GM23338 (cell line): ENCODE results near the gene TMEM165. TPM values are rescaled to one million over a fixed set of nuclear protein-coding genes. Genes with fewer than 3 reads are reported as not detected.

Experiments
- ATAC-seq: fragments of 200-7000 bp; cut with Tn5 transposase; 3 replicates; pipeline ENCODE4 v1.9.1; 2020
- DNase-seq: peaks from one replicate; pipeline ENCODE4 v3.0.0-alpha.2; 2015; ENCODE audit warnings: low spot score
- H2AFZ ChIP-seq: fragments of 200-600 bp; sonication (generic); 2 replicates; pipeline ENCODE4 v1.8.0; 2016; ENCODE audit warnings: antibody characterized with exemption, mild to moderate bottlenecking, moderate library complexity
- H3F3A ChIP-seq: fragments of 200-600 bp; sonication (generic); replicated peaks from 2 replicates; pipeline ENCODE4 v1.8.0; 2017; ENCODE audit warnings: antibody characterized with exemption, mixed run types, low read depth
- H3K27ac ChIP-seq: fragments of 200-600 bp; sonication (generic); 2 replicates; pipeline ENCODE4 v1.6.1; 2016; ENCODE audit warnings: low read depth
- H3K27me3 ChIP-seq: fragments of 200-600 bp; sonication (generic); 2 replicates; pipeline ENCODE4 v1.8.0; 2016; ENCODE audit warnings: mild to moderate bottlenecking, mixed run types, moderate library complexity; ENCODE audit not compliant: insufficient read depth
- H3K36me3 ChIP-seq: fragments of 200-600 bp; sonication (generic); 2 replicates; pipeline ENCODE4 v1.8.0; 2016; ENCODE audit warnings: mild to moderate bottlenecking; ENCODE audit not compliant: insufficient read depth
- H3K4me1 ChIP-seq: fragments of 200-600 bp; sonication (generic); 2 replicates; pipeline ENCODE4 v1.8.0; 2016; ENCODE audit warnings: mild to moderate bottlenecking, moderate library complexity; ENCODE audit not compliant: insufficient read depth
- H3K4me2 ChIP-seq: fragments of 200-600 bp; sonication (generic); 2 replicates; pipeline ENCODE4 v1.7.1; 2017; ENCODE audit warnings: mixed run types
- H3K4me3 ChIP-seq: fragments of 200-600 bp; sonication (generic); 2 replicates; pipeline ENCODE4 v1.6.1; 2016; ENCODE audit warnings: mixed run types
- H3K79me2 ChIP-seq: fragments of 200-600 bp; sonication (generic); replicated peaks from 2 replicates; pipeline ENCODE4 v1.8.0; 2017; ENCODE audit warnings: mild to moderate bottlenecking; ENCODE audit not compliant: insufficient read depth
- H3K9me2 ChIP-seq: fragments of 200-600 bp; sonication (generic); 2 replicates; pipeline ENCODE4 v1.8.0; 2017; ENCODE audit not compliant: insufficient read depth
- H4K20me1 ChIP-seq: fragments of 200-600 bp; sonication (generic); replicated peaks from 2 replicates; pipeline ENCODE4 v1.8.0; 2017; ENCODE audit warnings: mild to moderate bottlenecking; ENCODE audit not compliant: insufficient read depth
- H3K27ac Mint-ChIP-seq: 2 replicates; pipeline ENCODE4 v1.8.0; 2020; ENCODE audit warnings: inconsistent platforms, mild to moderate bottlenecking, moderate library complexity, mixed read lengths
- H3K27me3 Mint-ChIP-seq: 3 replicates; pipeline ENCODE4 v1.8.0; 2022; ENCODE audit warnings: low read depth, mild to moderate bottlenecking, moderate library complexity, mixed read lengths, inconsistent platforms; ENCODE audit not compliant: insufficient read depth, poor library complexity
- H3K36me3 Mint-ChIP-seq: 3 replicates; pipeline ENCODE4 v1.8.0; 2021; ENCODE audit warnings: low read depth, mild to moderate bottlenecking, inconsistent platforms, moderate library complexity, mixed read lengths
- H3K4me1 Mint-ChIP-seq: 3 replicates; pipeline ENCODE4 v1.8.0; 2020; ENCODE audit warnings: mild to moderate bottlenecking, inconsistent platforms, mixed read lengths
- H3K4me3 Mint-ChIP-seq: 3 replicates; pipeline ENCODE4 v1.8.0; 2021; ENCODE audit warnings: moderate library complexity, mild to moderate bottlenecking, inconsistent platforms, mixed read lengths
- H3K9me3 Mint-ChIP-seq: 3 replicates; pipeline ENCODE4 v1.8.0; 2020; ENCODE audit warnings: moderate library complexity, mild to moderate bottlenecking, inconsistent platforms, mixed read lengths
- CREB1 ChIP-seq: fragments of 250-450 bp; sonication (Bioruptor Pico); IDR thresholded peaks from 2 replicates; pipeline ENCODE4 v1.5.0; 2020; ENCODE audit warnings: low read depth, mild to moderate bottlenecking, moderate library complexity
- EZH2 ChIP-seq: fragments of 200-600 bp; sonication (generic); IDR thresholded peaks from one replicate; pipeline ENCODE4 v1.8.0; 2017; ENCODE audit warnings: antibody characterized with exemption, mild to moderate bottlenecking, low read depth; ENCODE audit not compliant: unreplicated experiment
- NANOG ChIP-seq: IDR thresholded peaks from 2 replicates; pipeline ENCODE4 v1.6.1; 2016; ENCODE audit warnings: antibody characterized with exemption, borderline replicate concordance
- POLR2AphosphoS5 ChIP-seq: IDR thresholded peaks from 2 replicates; pipeline ENCODE4 v1.6.1; 2016; ENCODE audit warnings: antibody characterized with exemption, low read depth
- REST ChIP-seq: IDR thresholded peaks from one replicate; pipeline ENCODE4 v1.6.1; 2018; ENCODE audit warnings: antibody characterized with exemption; ENCODE audit not compliant: unreplicated experiment
- ZNF331 ChIP-seq: fragments of 250-450 bp; sonication (Bioruptor Pico); IDR thresholded peaks from 2 replicates; pipeline ENCODE4 v1.5.0; 2020; ENCODE audit warnings: low read depth, mild to moderate bottlenecking, moderate library complexity
- long read RNA-seq: library from polyadenylated mRNA; unstranded; transcript quantifications from one replicate; pipeline ENCODE4 v2.0.0, GENCODE V29; 2020; ENCODE audit not compliant: unreplicated experiment
- polyA plus RNA-seq: library from polyadenylated mRNA; unstranded; fragments of >200 nt; fragmentation: Nextera tagmentation; extraction: Ambion mirVana; gene quantifications from 2 replicates; pipeline ENCODE4 v1.2.1, GENCODE V29; 2016
- total RNA-seq: library from RNA; depleted of rRNA; stranded (reverse); fragments of >200 nt; shearing (Covaris generic); gene quantifications from 2 replicates; pipeline ENCODE4 v1.2.3, GENCODE V29; 2014; rRNA removed
- TF ChIP-seq, protein P1 (sequence below): IDR thresholded peaks from 2 replicates; pipeline ENCODE4 v1.6.1; 2016; ENCODE audit warnings: antibody characterized with exemption
- TF ChIP-seq, protein P2 (sequence below), 2 experiments: fragments of 200-600 bp in 1 of 2; sonication (generic) in 1 of 2; conservative IDR thresholded peaks; 2 replicates each; pipeline versions ENCODE4 v1.5.1 to v1.6.1; 2016 to 2017; ENCODE audit warnings: antibody characterized with exemption in 2 of 2, low read depth in 2 of 2, mild to moderate bottlenecking in 2 of 2, moderate library complexity in 1 of 2

The TMEM165 gene
- total RNA-seq (170 and 171 TPM in 2 replicates), polyA plus RNA-seq (120 and 125 TPM in 2 replicates)
- long read RNA-seq, transcript TMEM165-201 (6 exons, 1,928 nt): major isoform, 74 of 97 reads
- long read RNA-seq, partial matches to known transcripts: 12 of 97 reads
- long read RNA-seq, other reads (novel, unspliced or antisense): 10 of 97 reads

DNA sequence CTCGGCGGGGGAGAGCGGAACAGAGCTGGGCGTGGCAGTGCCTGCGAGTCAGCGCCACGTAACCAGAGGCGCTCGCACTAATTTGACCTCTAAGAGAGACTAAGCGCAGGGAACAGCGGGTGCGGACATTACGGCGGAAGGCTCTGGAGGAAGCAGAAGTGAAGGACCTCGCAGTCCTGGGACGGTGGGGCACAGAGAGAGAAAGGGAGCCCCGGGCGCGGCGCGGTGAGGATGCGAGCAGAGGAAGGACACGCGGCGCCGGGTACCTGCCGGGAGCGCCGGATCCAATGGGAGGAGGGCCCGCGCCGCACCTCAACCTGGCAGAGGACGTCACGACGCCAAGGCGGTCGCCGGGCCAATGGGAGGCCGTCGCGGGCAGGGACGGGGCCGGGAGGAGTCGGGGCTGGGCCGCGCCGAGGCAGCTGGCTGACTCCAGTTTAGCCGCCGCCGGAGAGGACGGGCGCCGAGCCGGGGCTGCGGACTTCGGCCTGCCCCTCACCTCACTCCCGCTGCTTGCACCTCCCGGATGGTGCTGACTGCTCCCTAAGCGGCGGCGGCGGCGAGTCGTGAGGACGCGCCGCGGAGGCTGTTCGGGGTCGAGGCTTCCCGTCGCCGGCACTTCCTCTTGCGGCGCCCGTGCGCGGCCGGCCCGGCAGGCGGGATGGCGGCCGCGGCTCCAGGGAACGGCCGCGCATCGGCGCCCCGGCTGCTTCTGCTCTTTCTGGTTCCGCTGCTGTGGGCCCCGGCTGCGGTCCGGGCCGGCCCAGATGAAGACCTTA, at the start of gene TMEM165:
TMEM165 (plus strand) TSS at position 429 of the 779 bp plus-strand sequence; CDS start at position 662, 233 bp downstream.
- DNase-seq (peak; percentile 96), ATAC-seq (peak; percentile 95)
- TF ChIP-seq POLR2AphosphoS5: peak; percentile 96
- TF ChIP-seq, protein P1, sequence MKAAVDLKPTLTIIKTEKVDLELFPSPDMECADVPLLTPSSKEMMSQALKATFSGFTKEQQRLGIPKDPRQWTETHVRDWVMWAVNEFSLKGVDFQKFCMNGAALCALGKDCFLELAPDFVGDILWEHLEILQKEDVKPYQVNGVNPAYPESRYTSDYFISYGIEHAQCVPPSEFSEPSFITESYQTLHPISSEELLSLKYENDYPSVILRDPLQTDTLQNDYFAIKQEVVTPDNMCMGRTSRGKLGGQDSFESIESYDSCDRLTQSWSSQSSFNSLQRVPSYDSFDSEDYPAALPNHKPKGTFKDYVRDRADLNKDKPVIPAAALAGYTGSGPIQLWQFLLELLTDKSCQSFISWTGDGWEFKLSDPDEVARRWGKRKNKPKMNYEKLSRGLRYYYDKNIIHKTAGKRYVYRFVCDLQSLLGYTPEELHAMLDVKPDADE: no peak; the same call in 1 of the 2 replicates
- TF ChIP-seq REST: no peak
- TF ChIP-seq, protein P2, sequence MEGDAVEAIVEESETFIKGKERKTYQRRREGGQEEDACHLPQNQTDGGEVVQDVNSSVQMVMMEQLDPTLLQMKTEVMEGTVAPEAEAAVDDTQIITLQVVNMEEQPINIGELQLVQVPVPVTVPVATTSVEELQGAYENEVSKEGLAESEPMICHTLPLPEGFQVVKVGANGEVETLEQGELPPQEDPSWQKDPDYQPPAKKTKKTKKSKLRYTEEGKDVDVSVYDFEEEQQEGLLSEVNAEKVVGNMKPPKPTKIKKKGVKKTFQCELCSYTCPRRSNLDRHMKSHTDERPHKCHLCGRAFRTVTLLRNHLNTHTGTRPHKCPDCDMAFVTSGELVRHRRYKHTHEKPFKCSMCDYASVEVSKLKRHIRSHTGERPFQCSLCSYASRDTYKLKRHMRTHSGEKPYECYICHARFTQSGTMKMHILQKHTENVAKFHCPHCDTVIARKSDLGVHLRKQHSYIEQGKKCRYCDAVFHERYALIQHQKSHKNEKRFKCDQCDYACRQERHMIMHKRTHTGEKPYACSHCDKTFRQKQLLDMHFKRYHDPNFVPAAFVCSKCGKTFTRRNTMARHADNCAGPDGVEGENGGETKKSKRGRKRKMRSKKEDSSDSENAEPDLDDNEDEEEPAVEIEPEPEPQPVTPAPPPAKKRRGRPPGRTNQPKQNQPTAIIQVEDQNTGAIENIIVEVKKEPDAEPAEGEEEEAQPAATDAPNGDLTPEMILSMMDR (conservative IDR thresholded peaks at IDR 0.05; ENCODE audit: low read depth in 2 of 2): 0 out of 4 replicates have a peak, but pooled peaks of 1 of the 2 experiments have one; percentile 2
- TF ChIP-seq EZH2: no peak
- TF ChIP-seq ZNF331: no peak
- peak; percentile 86 for TF ChIP-seq CREB1 (CRISPR knock-in tag)
- TF ChIP-seq NANOG: no peak
- H3K9me2 ChIP-seq: no peaks in the 10 kb centered on the region
- Mint-ChIP-seq H3K27me3 (peaks cover 7% of the 10 kb centered on the region), H3K4me3 (peak within 1 kb of the TSS; percentile 94), H3K36me3 (peaks cover 30% of the 10 kb centered on the region), H3K9me3 (no peaks in the 10 kb centered on the region; the same call in 1 of the 3 replicates), H3K27ac (peak within 1 kb of the TSS; percentile 98), H3K4me1 (peaks cover 24% of the 10 kb centered on the region)
- H3K27ac ChIP-seq: peak within 1 kb of the TSS; percentile 87
- H3K27me3 ChIP-seq: no peaks in the 10 kb centered on the region
- peaks cover 22% of the 10 kb centered on the region for H3K4me1 ChIP-seq
- H3F3A ChIP-seq: no peaks in the 10 kb centered on the region
- peak within 1 kb of the TSS; percentile 87 for H3K4me2 ChIP-seq
- peak within 1 kb of the TSS; percentile 92 for H3K4me3 ChIP-seq
- H4K20me1 ChIP-seq: peaks cover 35% of the 10 kb centered on the region
- H2AFZ ChIP-seq: peak within 1 kb of the TSS; percentile 58; the same call in 1 of the 2 replicates
- H3K36me3 ChIP-seq: peaks cover 5% of the 10 kb centered on the region; the same call in 1 of the 2 replicates
- peaks cover 46% of the 10 kb centered on the region for H3K79me2 ChIP-seq
